ENCODE data around the gene NAT9.

NAT9 gene

DNA sequence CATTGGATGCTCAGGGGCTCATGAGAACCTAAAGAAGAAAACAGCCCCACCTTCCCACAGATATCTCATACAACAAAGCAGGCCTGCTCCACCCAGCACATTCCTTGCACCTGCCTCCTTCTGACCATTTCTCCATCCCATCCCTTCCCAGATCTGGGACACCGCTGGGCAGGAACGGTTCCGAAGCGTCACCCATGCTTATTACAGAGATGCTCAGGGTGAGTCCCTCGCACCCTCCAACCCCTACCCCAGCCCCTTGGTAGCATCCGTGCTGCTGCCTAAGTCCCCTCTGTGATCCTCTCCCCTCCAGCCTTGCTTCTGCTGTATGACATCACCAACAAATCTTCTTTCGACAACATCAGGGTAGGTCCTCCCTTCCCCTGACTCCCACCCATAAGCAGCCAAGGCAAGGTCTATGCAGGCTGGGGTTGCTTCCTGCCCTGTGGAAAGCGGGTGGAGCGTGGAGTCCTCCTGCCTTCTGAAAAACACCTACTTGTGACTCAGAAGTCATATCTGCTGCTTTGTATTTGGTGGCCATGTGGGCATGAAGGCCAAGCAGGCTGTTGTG is 33.1 kb downstream of the NAT9 start:
- DNase-seq = no peak

DNA sequence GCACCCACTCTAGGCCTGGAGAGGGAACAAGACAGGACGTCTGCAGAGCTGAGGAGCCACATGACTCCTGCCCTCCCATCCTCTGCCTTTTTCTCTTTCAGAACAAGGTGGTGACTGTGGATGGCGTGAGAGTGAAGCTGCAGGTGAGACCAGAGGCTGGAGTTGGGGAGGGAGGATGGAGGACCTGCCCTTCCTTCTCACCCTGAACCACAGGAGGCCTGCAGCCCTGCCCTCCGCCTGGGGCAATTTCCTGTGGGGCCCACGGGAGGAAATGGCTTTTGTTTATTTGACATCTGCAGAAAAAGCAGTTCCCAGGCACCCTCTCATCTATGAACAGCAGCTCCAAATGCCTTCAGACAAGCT is 34.0 kb downstream of the NAT9 start:
- DNase-seq = peak in 2 of 3 experiments; percentile 65 to 75

DNA sequence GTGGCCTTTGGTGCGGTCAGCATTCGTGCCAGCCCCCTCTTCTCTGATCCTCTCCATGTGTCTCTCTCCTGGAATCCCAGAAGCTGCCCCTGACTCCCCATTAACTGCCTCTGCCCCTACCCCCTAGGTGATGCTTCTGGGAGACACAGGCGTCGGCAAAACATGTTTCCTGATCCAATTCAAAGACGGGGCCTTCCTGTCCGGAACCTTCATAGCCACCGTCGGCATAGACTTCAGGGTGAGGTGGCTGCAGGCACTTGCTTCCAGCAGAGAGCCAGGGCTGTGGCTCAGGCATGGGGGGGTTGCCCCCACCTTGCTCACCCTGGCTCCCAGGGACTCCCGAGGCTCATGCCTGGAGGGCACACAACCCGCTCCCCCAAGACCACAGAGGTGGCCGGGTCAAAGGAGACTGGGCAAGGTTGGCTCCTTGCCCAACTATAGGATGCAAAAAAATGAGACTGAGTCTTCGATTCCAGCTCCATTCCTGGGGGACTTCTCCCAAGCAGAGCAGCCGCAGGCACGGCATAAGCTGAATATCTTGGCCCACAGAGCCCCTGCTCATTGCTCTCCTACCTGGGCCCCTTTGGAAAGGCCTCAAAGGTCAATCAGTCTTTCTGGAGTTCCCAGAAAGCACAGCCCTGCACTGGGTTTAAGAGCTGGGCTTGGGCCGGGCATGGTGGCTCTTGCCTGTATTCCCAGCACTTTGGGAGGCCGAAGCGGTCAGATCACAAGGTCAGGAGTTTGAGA is 35.3 kb downstream of the NAT9 start:
- DNase-seq = no peak

DNA sequence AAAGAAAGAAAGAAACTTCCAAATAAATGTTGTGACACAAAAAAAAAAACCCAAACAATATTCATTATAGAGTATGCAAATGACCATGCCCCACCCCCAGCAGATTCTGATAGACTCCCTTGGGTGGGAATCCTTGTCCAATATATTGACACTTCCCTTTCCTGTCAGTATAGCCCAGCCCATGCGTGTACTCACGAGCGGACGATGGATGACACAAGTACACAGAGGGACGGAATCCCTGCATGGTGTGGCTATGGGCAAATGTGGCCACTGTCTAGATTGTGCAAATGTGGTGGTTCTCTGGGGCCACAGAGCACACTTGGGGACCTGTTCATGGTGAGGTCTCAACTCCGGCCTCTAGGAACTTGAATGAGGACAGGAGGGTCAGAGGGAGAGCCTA is 36.0 kb downstream of the NAT9 start:
- no peak for DNase-seq

DNA sequence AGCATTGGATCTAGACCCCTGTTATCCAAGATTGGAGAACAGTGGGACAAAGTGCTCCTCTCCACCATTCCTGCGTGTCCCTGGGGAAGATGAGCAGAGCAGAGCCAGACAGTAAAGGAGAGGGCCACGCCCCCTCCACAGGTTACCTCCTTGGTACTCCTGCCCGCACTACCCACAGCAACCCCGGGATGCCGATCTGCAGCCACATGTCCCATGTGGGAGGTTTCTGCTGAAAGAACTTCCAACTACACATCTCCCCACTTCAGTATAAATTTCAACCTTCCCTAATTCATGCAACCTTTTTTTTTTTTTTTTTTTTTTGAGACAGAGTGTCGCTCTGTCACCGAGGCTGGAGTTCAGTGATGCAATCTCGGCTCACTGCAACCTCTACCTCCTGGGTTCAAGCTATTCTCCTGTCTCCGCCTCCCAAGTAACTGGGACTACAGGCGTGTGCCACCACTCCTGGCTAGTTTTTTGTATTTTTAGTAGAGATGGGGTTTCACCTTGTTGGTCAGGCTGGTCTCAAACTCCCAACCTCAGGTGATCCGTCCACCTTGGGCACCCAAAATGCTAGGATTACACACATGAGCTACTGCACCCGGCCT is 36.8 kb downstream of the NAT9 start:
- DNase-seq = no peak

DNA sequence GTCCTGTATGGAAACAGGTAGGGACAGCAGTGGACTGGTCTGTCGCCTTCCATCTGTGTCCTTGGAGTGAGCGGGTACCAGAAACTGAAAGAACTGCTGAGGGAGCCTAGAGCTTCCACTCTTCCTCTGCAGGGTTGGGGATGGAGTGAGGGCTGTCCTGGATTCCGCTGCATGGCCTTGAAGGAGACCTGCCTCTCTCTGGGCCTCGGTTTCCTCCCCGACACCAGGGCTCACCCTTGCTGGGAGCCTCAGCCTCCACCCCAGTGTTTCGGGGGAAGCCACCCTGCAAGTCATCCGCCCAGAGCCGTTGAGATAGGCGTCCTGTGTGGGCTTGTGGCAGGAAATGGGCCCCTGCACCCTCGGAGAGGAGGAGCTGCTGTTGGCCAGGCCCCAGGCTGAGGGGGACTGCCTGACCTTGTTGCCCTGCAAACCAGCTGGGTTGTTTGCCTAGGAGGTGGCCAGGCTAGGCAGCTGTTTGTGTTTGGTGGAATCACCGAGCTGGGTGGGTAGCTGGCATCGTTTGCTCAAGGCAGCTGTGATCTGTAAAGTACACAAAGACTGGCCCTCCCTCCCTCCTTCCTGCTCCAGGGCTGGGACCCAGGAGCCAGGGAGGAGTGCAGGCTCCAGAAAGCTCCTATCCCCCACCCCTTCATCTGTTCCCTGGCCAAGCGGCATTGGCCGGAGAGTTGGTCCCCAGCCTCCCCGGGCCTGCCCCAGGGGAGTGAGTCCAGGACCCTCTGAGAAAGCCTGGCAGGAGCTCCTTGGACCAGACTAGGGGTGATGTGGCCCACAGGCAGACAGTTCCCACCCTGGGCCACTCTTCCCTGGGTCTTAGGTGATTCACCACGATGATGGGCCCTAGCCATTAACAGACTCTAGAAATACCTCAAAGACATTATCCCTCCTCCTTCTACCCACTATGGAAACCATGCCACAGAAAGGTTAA is 37.8 kb downstream of the NAT9 start:
- peak in 1 of 3 experiments; percentile 26 for DNase-seq

DNA sequence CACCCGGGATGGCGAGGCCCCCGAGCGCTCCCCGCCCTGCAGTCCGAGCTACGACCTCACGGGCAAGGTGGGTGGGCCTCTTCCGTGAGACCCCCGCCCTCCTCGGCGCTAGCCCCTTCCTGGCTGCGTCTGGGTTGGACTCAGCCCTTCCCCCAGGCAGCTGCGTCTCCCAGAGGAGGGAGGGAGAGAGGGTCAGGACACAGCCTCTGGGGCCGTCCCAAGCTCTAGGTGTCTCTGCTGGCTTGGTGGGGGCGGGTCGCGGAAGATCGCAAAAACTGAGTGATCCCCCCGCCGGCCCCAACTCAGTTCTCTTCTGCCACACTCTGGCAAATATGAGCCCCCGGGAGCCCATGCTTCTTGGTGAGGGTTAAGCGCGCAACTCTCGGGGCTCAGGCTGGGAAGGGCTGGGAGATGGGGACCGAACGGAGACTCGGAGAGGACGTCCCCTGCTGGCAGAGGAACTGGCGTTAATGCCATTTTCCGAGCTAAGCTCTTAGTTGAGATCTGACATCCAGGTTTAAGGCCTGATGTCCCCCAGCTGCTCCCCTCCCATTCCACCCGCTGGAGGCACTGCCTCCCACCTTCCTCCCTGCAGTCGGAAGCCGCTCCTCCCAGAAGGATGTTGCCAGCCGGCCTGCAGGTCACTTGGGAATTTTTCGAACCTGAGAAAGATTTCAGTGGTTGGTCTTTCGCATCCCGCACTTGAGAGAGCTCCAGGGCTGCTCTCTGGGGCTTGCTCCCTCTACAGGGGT is 38.7 kb downstream of the NAT9 start:
- peak in 1 of 3 experiments; percentile 10 for DNase-seq

DNA sequence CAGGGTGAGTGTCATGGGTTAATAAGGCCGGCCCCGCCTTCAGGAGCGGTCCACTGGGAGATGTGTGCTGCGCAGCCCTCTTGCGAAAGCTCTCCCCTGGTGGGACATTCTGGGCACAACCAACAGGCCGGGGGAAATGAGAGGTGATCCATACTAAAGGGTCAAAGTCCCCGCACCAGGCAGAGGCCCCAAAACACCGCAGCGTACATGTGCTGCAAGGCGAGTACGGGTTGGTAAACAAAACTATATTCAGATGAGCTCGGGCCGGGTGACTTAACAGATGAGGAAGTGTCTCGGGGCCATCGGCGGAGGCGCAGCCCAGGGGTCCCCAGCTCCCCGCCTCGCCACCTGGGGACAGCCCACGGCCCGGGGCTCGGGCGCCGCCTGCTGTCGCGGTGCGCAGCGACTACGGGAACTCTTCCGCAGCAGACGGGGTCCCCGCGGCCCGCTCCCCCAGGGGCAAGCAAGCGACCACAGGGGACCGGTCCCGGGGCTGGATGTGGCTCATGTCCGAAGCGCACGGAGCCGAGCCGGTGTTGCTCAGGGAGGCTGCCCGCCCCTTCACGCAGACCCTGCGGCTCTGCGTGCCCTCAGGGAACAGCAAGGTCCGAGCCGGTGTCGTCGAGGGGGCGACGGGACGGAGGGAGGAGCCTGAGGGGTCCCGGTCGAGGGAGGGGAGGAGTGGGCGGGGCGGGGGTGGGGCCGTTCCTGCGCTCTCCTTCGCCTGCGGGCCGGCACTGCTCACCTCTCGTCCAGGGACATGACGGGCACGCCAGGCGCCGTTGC is 39.4 kb downstream of the NAT9 start, which contains the start of gene RAB37:
TSS of gene RAB37 (plus strand) at position 744 of the 786 bp plus-strand sequence. CDS start at position 761, 17 bp downstream.
- peak in 1 of 3 experiments; percentile 13 for DNase-seq

DNA sequence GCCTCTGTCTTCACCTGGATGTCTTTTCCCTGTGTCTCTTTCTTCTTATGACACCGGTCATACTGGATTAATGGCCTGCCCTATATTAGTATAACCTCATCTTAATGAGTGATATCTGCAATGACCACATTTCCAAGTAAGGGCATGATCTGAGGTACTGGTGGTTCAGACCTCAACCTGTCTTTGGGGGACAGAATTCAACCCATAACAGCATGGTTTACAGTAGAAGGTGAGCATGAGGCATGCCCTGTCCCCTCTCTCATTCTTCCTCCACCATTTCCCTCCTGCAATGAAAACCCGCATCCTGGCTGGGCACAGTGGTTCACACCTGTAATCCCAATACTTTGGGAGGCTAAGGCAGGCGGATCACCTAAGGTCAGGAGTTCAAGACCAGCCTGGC is 41.9 kb downstream of the NAT9 start:
- DNase-seq = no peak

DNA sequence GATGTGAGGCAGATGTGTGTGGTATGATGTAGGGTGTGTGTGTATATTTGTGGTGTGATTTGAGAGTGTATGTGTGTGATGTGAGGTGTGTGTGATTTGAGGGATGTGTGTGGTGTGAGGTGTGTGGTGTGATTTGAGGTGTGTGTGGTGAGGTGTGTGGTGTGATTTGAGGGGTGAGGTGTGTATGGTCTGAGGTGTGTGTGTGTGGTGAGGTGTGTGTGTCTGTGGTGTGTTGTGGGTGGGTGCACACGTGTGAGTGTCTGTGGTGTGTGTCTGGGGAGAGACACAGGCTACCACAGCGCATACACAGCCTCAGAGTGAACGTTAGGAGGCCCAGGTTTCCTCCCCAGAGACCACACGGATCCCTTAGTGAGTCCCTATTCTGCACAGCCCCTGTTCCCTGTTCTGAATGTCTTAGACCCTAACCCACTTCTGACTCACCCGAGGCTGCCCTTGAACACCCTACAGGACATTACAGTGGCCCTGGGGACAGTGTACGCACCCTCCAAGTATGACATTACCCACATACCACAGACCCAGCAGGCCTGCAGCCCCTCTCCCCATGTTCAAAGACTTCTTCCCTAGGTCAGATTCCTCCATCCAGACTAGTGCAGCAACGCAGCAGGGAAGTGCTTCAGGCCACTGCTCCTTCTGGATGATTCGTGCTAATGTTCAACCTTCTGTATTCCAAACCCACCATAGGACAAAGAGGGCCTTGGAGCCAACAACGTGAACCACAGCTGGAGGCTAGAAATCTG is 42.6 kb downstream of the NAT9 start:
- DNase-seq = no peak

DNA sequence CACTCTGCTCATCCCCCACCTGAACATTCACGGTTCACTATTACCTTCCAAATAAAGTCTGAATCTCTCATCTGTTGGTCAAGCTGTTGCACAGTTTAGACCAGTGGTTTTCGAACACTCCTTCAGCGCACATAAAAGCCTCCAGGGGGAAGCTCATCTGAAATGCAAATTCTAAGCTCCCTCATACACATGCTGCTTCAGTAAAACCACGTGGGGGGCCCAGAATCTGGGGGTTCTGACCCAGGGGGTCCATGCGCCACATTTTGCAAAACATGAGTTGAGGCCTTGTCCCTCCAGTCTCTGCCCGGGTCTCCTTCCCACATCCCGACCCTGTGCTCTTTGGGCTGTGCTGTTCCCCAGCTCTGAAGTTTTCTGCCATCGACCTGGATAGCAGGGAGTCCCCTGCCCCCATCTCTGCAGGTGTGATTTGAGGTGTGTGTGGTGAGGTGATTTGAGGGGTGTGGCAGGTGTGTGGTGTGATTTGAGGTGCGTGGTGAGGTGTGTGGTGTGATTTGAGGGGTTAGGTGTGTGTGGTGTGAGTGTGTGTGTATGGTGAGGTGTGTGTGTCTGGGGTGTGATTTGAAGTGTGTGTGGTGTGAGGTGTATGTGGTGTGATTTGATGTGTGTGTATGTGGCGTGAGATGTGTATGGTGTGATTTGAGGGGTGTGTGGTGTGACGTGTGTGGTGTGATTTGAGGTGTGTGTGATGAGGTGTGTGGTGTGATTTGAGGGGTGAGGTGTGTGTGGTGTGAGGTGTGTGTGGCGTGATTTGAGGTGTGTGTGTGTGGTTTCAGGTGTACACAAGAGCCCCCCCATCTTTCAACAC is 43.9 kb downstream of the NAT9 start:
- DNase-seq = no peak

DNA sequence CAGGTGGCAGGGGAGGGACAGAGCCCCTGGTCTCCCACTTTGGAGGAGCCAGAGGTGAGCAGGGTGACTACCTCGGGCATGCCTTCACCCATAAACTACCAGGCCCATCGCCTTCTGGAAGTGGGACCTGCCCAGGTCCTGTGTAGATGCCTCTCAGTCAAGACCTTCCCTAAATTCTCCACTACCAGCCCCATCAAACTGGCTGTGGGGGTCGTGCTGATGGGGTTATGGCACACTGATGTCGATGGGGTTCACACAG is 44.9 kb downstream of the NAT9 start:
- no peak for DNase-seq

DNA sequence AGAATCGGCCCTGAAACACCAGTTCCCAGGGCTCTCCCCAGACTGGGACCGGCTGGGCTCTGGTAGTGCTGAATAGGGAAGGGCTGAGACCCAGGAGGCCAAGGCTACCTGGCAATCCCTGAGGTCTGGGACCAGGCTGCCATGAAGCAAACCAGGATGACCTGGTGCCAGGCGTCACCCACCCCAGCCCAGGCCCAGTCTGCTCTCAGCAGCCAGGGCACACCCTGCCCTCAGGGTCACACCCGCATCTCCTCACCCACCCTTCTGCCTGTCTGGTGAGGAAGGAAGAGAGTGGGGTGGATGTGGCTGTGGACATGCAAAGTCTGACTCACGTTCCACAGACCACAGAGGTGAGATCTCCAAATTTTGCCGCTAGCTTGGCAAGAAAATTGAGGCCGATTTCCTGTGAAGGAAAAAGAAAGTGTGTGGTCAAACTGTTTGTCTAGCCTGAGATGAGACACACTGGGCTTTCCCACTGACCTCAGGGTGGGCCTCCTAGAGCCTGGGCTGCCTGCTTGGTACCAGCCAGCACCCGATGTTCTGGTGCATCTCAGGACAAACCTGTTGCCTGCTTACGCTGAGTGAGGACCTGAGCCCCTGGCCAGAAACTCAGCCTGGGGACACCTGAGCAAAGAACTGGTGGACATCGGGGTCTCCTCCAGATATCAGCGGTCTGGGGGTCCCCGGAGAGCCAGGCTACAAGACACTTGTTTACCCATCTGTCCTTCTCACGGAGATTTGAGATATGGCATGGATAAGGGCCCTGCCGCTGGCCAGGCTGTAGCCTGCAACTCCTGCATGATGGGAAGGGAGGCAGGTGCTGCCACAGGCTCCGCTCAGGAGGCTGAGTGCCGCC is 45.4 kb downstream of the NAT9 start:
- DNase-seq = no peak

DNA sequence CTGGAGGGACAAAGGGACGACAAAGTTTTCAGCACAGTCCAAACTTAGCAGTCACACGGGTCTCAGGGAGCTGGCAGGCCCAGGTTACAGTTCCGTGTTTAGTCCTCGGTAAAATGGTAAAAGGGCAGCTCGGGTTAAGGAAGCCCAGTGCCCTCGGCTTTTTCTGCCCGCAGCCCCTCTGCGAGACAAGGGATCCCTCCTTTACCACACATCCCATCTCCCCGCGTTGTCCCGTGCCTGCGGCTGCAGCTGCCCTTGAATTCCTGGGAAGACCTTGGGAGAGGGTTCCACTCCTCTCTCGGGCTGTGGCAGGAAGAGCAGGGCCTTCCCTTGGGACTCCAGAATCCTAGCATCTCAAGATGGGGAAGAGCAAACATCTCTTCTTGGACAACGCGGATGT is 46.3 kb downstream of the NAT9 start:
- DNase-seq = no peak

DNA sequence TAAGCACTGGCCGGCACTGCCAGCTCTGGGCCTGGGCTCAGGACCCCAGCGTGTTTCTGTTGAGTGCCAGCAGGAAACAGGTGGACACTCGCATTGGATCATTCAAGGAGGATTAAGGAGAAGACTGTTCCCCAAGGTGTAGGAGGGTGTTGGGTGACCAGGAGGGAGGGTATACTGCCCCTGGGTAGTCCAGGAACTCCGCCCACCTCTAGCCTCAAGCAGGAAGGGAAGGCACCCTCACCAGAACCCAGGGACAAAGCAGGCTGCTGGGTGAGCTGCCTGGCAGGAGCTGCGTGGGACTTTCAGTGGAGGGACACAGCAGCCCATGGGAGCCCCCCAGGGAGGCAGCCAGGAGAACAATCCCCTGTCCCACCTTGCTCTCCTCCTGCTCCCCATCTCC is 46.8 kb downstream of the NAT9 start:
- no peak for DNase-seq

DNA sequence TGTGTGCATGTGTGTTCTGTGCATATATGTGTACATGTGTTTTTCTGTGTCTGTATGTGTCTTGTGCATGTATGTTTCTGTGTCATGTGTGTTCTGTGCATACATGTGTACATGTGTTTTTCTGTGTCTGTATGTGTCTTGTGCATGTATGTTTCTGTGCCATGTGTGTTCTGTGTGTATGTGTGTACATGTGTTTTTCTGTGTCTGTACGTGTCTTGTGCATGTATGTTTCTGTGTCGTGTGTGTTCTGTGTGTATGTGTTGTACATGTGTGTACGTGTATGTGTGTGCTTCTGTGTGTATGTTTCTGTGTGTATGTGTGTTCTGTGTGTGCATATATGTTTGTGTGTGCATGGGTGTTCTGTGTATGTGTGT is 47.5 kb downstream of the NAT9 start:
- no peak for DNase-seq

DNA sequence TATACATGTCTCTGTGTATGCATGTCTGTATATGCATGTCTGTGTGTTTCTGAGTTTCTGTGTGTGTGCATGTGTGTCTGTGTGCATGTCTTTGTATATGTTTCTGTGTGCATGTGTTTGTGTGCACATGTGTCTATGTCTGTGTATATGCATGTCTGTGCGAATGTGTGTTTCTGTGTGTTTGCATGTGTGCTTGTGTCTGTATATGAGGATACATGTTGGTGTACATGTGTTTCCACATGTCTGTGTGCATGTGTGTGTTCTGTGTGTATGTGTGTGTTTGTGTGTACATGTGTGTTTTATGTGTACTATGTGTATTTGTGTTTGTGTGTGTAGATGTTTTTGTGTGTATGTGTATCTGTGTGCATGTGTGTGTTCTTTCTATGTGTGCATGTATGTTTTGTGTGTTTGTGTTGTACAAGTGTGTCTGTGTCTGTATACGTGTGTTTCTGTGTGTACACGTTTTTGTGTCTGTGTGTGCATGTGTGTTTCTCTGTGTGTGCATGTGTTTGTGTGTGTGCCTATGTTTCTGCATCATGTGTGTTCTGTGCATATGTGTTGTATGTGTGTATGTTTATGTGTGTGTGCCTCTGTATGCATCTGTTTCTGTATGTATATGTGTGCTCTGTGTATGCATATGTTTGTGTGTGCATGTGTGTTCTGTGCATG is 48.0 kb downstream of the NAT9 start:
- no peak for DNase-seq

DNA sequence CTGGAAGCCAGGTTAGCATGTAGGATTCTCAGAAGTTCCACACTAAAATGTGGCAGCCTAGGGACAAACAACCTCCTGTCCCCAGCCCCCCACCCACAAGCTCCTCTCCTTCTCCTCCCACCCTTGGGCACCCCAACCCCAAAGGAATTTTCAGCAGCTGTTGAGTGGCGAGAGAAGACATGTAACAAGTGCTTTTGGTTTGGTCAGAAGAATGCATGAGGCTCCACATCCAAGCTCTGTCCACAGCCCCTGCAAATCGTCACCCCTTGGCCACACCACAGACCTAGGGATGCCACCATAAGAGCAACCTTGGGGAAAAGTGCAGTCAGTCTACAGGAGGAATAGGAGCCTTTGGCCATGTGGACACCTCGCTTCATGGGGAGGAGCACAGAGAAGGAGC is 51.0 kb downstream of the NAT9 start:
- no peak for DNase-seq

DNA sequence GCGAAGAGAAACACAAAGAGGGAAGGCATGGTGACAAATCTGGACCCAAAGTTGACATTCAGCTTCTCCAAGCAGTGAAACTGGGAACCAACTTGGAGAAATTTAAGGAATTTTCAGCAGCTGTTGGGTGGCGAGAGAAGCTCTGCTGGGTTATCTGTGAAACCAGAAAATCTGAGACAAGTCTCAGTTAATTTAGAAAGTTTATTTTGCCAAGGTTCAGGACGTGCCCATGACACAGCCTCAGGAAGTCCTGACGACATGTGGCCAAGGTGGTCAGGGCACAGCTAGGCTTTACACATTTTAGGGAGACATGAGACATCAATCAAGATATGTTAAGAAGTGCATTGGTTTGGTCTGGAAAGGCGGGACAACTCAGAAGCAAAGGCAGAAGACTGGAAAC is 52.3 kb downstream of the NAT9 start:
- no peak for DNase-seq
